SU-DHL-6 (cell line): Measurements from ENCODE around the gene DEPDC1B.

Source experiments
- EZH2phosphoT487 ChIP-seq: fragments of 200-600 bp; sonication (generic), shearing (Covaris generic); conservative IDR thresholded peaks from 2 replicates; pipeline ENCODE4 v1.6.1; 2018; ENCODE audit warnings: mild to moderate bottlenecking, antibody characterized with exemption, low read length, moderate library complexity, mixed read lengths
- TF ChIP-seq, protein P1 (sequence below): fragments of 200-600 bp; sonication (generic); IDR thresholded peaks from one replicate; pipeline ENCODE4 v1.5.1; 2017; ENCODE audit warnings: antibody characterized with exemption, mild to moderate bottlenecking, low read length, moderate library complexity; ENCODE audit not compliant: insufficient read depth, poor library complexity, severe bottlenecking

DNA sequence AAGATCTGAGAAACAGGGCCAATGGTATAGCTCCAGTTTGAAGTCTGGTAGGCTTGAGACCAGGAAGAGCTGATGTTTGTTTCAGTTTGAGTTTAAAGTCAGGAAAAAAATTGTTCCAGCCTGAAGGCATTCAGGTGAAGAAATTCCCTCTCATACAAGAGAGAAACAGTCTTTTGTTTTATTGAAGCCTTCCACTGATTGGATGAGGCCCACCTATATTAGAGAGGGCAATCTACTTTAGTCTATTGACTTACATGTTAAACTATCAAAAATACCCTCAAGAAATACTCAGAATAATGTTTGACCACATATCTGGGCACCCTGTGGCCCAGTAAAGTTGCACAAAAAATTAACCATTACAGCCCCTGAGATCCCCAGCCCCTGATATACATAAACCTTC, 5.2 kb upstream of the DEPDC1B start:
- TF ChIP-seq, protein P1, sequence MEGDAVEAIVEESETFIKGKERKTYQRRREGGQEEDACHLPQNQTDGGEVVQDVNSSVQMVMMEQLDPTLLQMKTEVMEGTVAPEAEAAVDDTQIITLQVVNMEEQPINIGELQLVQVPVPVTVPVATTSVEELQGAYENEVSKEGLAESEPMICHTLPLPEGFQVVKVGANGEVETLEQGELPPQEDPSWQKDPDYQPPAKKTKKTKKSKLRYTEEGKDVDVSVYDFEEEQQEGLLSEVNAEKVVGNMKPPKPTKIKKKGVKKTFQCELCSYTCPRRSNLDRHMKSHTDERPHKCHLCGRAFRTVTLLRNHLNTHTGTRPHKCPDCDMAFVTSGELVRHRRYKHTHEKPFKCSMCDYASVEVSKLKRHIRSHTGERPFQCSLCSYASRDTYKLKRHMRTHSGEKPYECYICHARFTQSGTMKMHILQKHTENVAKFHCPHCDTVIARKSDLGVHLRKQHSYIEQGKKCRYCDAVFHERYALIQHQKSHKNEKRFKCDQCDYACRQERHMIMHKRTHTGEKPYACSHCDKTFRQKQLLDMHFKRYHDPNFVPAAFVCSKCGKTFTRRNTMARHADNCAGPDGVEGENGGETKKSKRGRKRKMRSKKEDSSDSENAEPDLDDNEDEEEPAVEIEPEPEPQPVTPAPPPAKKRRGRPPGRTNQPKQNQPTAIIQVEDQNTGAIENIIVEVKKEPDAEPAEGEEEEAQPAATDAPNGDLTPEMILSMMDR, result no peak
- TF ChIP-seq EZH2phosphoT487, result no peak
